Trophoblast cell (in vitro differentiated cells and primary cell): ENCODE results near the gene REEP5.

Source experiments
- DNase-seq, 2 donors: peaks; one replicate each; pipeline ENCODE4 v3.0.0-alpha.2; 2016
- H2AFZ ChIP-seq: 2 replicates; pipeline ENCODE4 v1.6.1; 2013; ENCODE audit warnings: low read length, moderate library complexity, mild to moderate bottlenecking; ENCODE audit not compliant: insufficient read depth, poor library complexity
- H2AK5ac ChIP-seq: 2 replicates; pipeline ENCODE4 v1.6.1; 2013; ENCODE audit warnings: mild to moderate bottlenecking, low read length
- H2BK120ac ChIP-seq: 2 replicates; pipeline ENCODE4 v1.6.1; 2013; ENCODE audit warnings: low read length, mild to moderate bottlenecking, moderate library complexity; ENCODE audit not compliant: insufficient read depth, poor library complexity
- H2BK12ac ChIP-seq: 2 replicates; pipeline ENCODE4 v1.6.1; 2013; ENCODE audit warnings: mild to moderate bottlenecking, low read length, moderate library complexity
- H2BK5ac ChIP-seq: 2 replicates; pipeline ENCODE4 v1.6.1; 2013; ENCODE audit warnings: low read length, low read depth, moderate library complexity, mild to moderate bottlenecking; ENCODE audit not compliant: poor library complexity
- H3K14ac ChIP-seq: 2 replicates; pipeline ENCODE4 v1.6.1; 2013; ENCODE audit warnings: mild to moderate bottlenecking, low read length
- H3K18ac ChIP-seq: 2 replicates; pipeline ENCODE4 v1.6.1; 2013; ENCODE audit warnings: mild to moderate bottlenecking, low read length
- H3K23ac ChIP-seq: 2 replicates; pipeline ENCODE4 v1.6.1; 2013; ENCODE audit warnings: low read length
- H3K27ac ChIP-seq: 2 replicates; pipeline ENCODE4 v1.5.1; 2013; ENCODE audit warnings: low read depth, mild to moderate bottlenecking, inconsistent platforms, low read length, moderate library complexity
- H3K27me3 ChIP-seq: 2 replicates; pipeline ENCODE4 v1.6.1; 2013; ENCODE audit warnings: inconsistent platforms, mild to moderate bottlenecking, low read length, moderate library complexity; ENCODE audit not compliant: insufficient read depth
- H3K36me3 ChIP-seq, 2 experiments: 1 replicate in 1 of 2; 2 replicates in 1 of 2; pipeline ENCODE4 v1.6.1; 2013; ENCODE audit warnings: low read length in 2 of 2, mild to moderate bottlenecking in 2 of 2, moderate library complexity in 1 of 2; ENCODE audit not compliant: insufficient read depth in 2 of 2, control insufficient read depth in 1 of 2
- H3K4ac ChIP-seq: 2 replicates; pipeline ENCODE4 v1.6.1; 2013; ENCODE audit warnings: low read depth, mild to moderate bottlenecking, low read length, moderate library complexity
- H3K4me1 ChIP-seq, 2 experiments: 1 replicate in 1 of 2; 2 replicates in 1 of 2; pipeline ENCODE4 v1.6.1; 2013; ENCODE audit warnings: low read length in 2 of 2, mild to moderate bottlenecking in 2 of 2, moderate library complexity in 1 of 2; ENCODE audit not compliant: insufficient read depth in 2 of 2, control insufficient read depth in 1 of 2
- H3K4me2 ChIP-seq: 2 replicates; pipeline ENCODE4 v1.6.1; 2013; ENCODE audit warnings: inconsistent platforms, mild to moderate bottlenecking, low read length, moderate library complexity
- H3K4me3 ChIP-seq: 2 replicates; pipeline ENCODE4 v1.5.1; 2013; ENCODE audit warnings: mild to moderate bottlenecking, low read depth, low read length, inconsistent platforms
- H3K79me1 ChIP-seq: one replicate; pipeline ENCODE4 v1.6.1; 2013; ENCODE audit warnings: low read length
- H3K79me2 ChIP-seq: 2 replicates; pipeline ENCODE4 v1.6.1; 2013; ENCODE audit warnings: low read length, mild to moderate bottlenecking; ENCODE audit not compliant: control insufficient read depth, insufficient read depth, poor library complexity
- H3K9ac ChIP-seq: 2 replicates; pipeline ENCODE4 v1.6.1; 2013; ENCODE audit warnings: mild to moderate bottlenecking, low read length
- H3K9me3 ChIP-seq: 2 replicates; pipeline ENCODE4 v1.6.1; 2013; ENCODE audit warnings: low read depth, mild to moderate bottlenecking, control low read depth, inconsistent platforms, low read length; ENCODE audit not compliant: insufficient read depth
- H4K12ac ChIP-seq: 2 replicates; pipeline ENCODE4 v1.6.1; 2013; ENCODE audit warnings: low read depth, mild to moderate bottlenecking, low read length, moderate library complexity
- H4K8ac ChIP-seq: 2 replicates; pipeline ENCODE4 v1.6.1; 2013; ENCODE audit warnings: low read depth, mild to moderate bottlenecking, low read length, moderate library complexity
- H4K91ac ChIP-seq: one replicate; pipeline ENCODE4 v1.6.1; 2013; ENCODE audit warnings: low read depth, mild to moderate bottlenecking, low read length, moderate library complexity
- WGBS: extraction: QIAGEN DNeasy Blood & Tissue Kit; methylation state at CpG from one replicate; pipeline ENCODE4 v1.1.7; 2013; ENCODE audit warnings: missing lambda C conversion rate; ENCODE audit not compliant: insufficient read length, insufficient coverage; ENCODE audit errors: extremely low coverage; 5-methylcytosine and 5-hydroxymethylcytosine counted together

The REEP5 gene

GRCh38 chr5:112910529-112910928 lies 11.5 kb downstream of the REEP5 start:
- no peak overlapping the region for H3K9ac ChIP-seq
- no peak overlapping the region for H3K23ac ChIP-seq
- H3K4ac ChIP-seq = no peak overlapping the region
- H2AFZ ChIP-seq = no peak overlapping the region
- no peak overlapping the region for H3K4me2 ChIP-seq
- no peak overlapping the region for H3K18ac ChIP-seq
- H2AK5ac ChIP-seq = no peak overlapping the region
- H2BK12ac ChIP-seq = no peak overlapping the region
- no peaks in the 10 kb centered on the region for H3K79me1 ChIP-seq
- no peaks in the 10 kb centered on the region for H3K79me2 ChIP-seq
- peaks cover 10 to 19% of the 10 kb centered on the region in 2 experiments for H3K36me3 ChIP-seq
- DNase-seq = no peak
- no peak overlapping the region for H4K12ac ChIP-seq
- H3K4me3 ChIP-seq = no peak overlapping the region
- no peak overlapping the region for H3K14ac ChIP-seq
- no peak overlapping the region for H2BK5ac ChIP-seq
- no peaks in the 10 kb centered on the region for H3K27me3 ChIP-seq
- no peak overlapping the region for H2BK120ac ChIP-seq
- no peaks in the 10 kb centered on the region for H3K9me3 ChIP-seq
- WGBS = no CpG with 5 or more reads among the region's 1 CpG
- H4K8ac ChIP-seq = no peak overlapping the region
- H4K91ac ChIP-seq = no peak overlapping the region
- H3K4me1 ChIP-seq = no peaks in the 10 kb centered on the region
- no peak overlapping the region for H3K27ac ChIP-seq

GRCh38 chr5:112908854-112909253 lies 13.2 kb downstream of the REEP5 start:
- Histone ChIP-seq H3K27ac (no peak overlapping the region), H2BK12ac (no peak overlapping the region), H4K91ac (no peak overlapping the region), H3K79me1 (no peaks in the 10 kb centered on the region), H3K79me2 (no peaks in the 10 kb centered on the region), H3K4me3 (no peak overlapping the region), H3K18ac (no peak overlapping the region), H3K14ac (no peak overlapping the region), H3K4me1 (no peaks in the 10 kb centered on the region), H3K9ac (no peak overlapping the region), H4K8ac (no peak overlapping the region), H3K9me3 (no peaks in the 10 kb centered on the region), H3K23ac (no peak overlapping the region), H2AFZ (no peak overlapping the region), H2AK5ac (no peak overlapping the region), H2BK5ac (no peak overlapping the region), H3K4me2 (no peak overlapping the region), H4K12ac (no peak overlapping the region), H3K4ac (no peak overlapping the region), H3K27me3 (no peaks in the 10 kb centered on the region), H3K36me3 (peaks cover 11 to 19% of the 10 kb centered on the region in 2 experiments), H2BK120ac (no peak overlapping the region)
- DNase-seq = no peak

- H2BK120ac ChIP-seq = no peak overlapping the region
- H2AK5ac ChIP-seq = no peak overlapping the region
- no peak for DNase-seq
- H3K23ac ChIP-seq = peak overlapping the region; percentile 25
- no peaks in the 10 kb centered on the region for H3K27me3 ChIP-seq
- no peak overlapping the region for H2AFZ ChIP-seq
- no peak overlapping the region for H4K91ac ChIP-seq
- no peaks in the 10 kb centered on the region for H3K4me1 ChIP-seq
- no peaks in the 10 kb centered on the region for H3K79me1 ChIP-seq
- no peak overlapping the region for H3K4me3 ChIP-seq
- no peak overlapping the region for H4K12ac ChIP-seq
- H3K18ac ChIP-seq = no peak overlapping the region
- no peak overlapping the region for H2BK5ac ChIP-seq
- no peak overlapping the region for H3K14ac ChIP-seq
- no peak overlapping the region for H4K8ac ChIP-seq
- H3K4me2 ChIP-seq = no peak overlapping the region
- H3K4ac ChIP-seq = no peak overlapping the region
- no peak overlapping the region for H2BK12ac ChIP-seq
- no CpG with 5 or more reads among the region's 4 CpGs for WGBS
- no peak overlapping the region for H3K9ac ChIP-seq
- no peaks in the 10 kb centered on the region for H3K9me3 ChIP-seq
- H3K79me2 ChIP-seq = no peaks in the 10 kb centered on the region
- peaks cover 9 to 22% of the 10 kb centered on the region in 2 experiments for H3K36me3 ChIP-seq
- no peak overlapping the region for H3K27ac ChIP-seq
These were observed 14.8 kb downstream of the REEP5 start for GRCh38 chr5:112907166-112907631.

GRCh38 chr5:112906637-112907036 lies 15.4 kb downstream of the REEP5 start:
- no peak overlapping the region for H2AFZ ChIP-seq
- H3K79me2 ChIP-seq = no peaks in the 10 kb centered on the region
- no peak overlapping the region for H4K8ac ChIP-seq
- H3K9me3 ChIP-seq = no peaks in the 10 kb centered on the region
- no peak for DNase-seq
- H3K23ac ChIP-seq = no peak overlapping the region
- peaks cover 9 to 22% of the 10 kb centered on the region in 2 experiments for H3K36me3 ChIP-seq
- H2BK12ac ChIP-seq = no peak overlapping the region
- H2BK120ac ChIP-seq = no peak overlapping the region
- no peak overlapping the region for H2BK5ac ChIP-seq
- no peak overlapping the region for H3K4me2 ChIP-seq
- no peak overlapping the region for H3K18ac ChIP-seq
- H3K4me3 ChIP-seq = no peak overlapping the region
- H3K79me1 ChIP-seq = no peaks in the 10 kb centered on the region
- H3K27me3 ChIP-seq = no peaks in the 10 kb centered on the region
- H3K9ac ChIP-seq = no peak overlapping the region
- H3K14ac ChIP-seq = no peak overlapping the region
- H3K4ac ChIP-seq = no peak overlapping the region
- WGBS = no CpG with 5 or more reads among the region's 3 CpGs
- no peak overlapping the region for H4K12ac ChIP-seq
- H3K27ac ChIP-seq = no peak overlapping the region
- H2AK5ac ChIP-seq = no peak overlapping the region
- H4K91ac ChIP-seq = no peak overlapping the region
- H3K4me1 ChIP-seq = no peaks in the 10 kb centered on the region
